HepG2 (cell line): Measurements from ENCODE around the gene STAT4. TPM values are rescaled to one million over a fixed set of nuclear protein-coding genes. Genes with fewer than 3 reads are reported as not detected.

ENCODE experiments used
- ATAC-seq: fragments of 200-7000 bp; cut with Tn5 transposase; 3 replicates; pipeline ENCODE4 v1.9.1; 2020; ENCODE audit warnings: mild to moderate bottlenecking, moderate library complexity
- BruUV-seq: library from RNA; stranded (reverse); fragments of 400-500 nt; replicated peaks from 2 replicates; lab custom pipeline; 2021; lab: Mats Ljungman, UMichigan
- CTCF ChIA-PET: fragments of 300-600 bp; formaldehyde crosslinking; extraction: SDS; loops from one replicate; lab custom pipeline; 2021; ENCODE audit warnings: low total read pairs, inconsistent platforms, low intra/inter-chr PET ratio; lab: Yijun Ruan, JAX
- POLR2A ChIA-PET: fragments of 350-600 bp; sonication (Branson Sonifier 250); formaldehyde crosslinking; loops from one replicate; lab custom pipeline; 2020; ENCODE audit warnings: antibody characterized with exemption, inconsistent platforms; lab: Yijun Ruan, JAX
- DNase-seq: peaks from one replicate; pipeline ENCODE4 v3.0.0-alpha.2; 2015; ENCODE audit warnings: low spot score
- FAIRE-seq: peaks from 3 replicates; lab custom pipeline; 2011; peaks lifted over from hg19 to GRCh38; lab: Jason Lieb, UNC
- H2AFZ ChIP-seq: one replicate; pipeline ENCODE4 v1.6.1; 2011; ENCODE audit warnings: low read length, inconsistent platforms
- H3K27ac ChIP-seq: fragments of 300-600 bp; 3 replicates; pipeline ENCODE4 v1.8.0; 2011; ENCODE audit warnings: mixed run types, mild to moderate bottlenecking, mixed read lengths, low read length, inconsistent platforms; ENCODE audit not compliant: insufficient read depth; ENCODE audit errors: extremely low read length
- H3K27me3 ChIP-seq, 2 experiments: fragments of 200-600 bp in 1 of 2; 2 replicates in 1 of 2; 3 replicates in 1 of 2; pipeline versions ENCODE4 v1.6.0 to v1.8.0; 2011; ENCODE audit warnings: low read length in 2 of 2, mild to moderate bottlenecking in 2 of 2, moderate library complexity in 2 of 2, inconsistent platforms in 1 of 2; ENCODE audit not compliant: insufficient read depth in 2 of 2, control insufficient read depth in 1 of 2
- H3K36me3 ChIP-seq, 2 experiments: fragments of 200-600 bp in 1 of 2; replicated peaks in 1 of 2; 2 replicates in 1 of 2; 3 replicates in 1 of 2; pipeline versions ENCODE4 v1.5.1 to v1.8.0; 2011; ENCODE audit warnings: low read length in 2 of 2, inconsistent platforms in 1 of 2; ENCODE audit not compliant: insufficient read depth in 2 of 2, control insufficient read depth in 1 of 2
- H3K4me1 ChIP-seq: 2 replicates; pipeline ENCODE4 v1.5.1; 2012; ENCODE audit warnings: low read length, inconsistent platforms; ENCODE audit not compliant: insufficient read depth
- H3K4me2 ChIP-seq: 2 replicates; pipeline ENCODE4 v1.6.0; 2011; ENCODE audit warnings: low read depth, low read length, inconsistent platforms
- H3K4me3 ChIP-seq, 3 experiments: fragments of 200-600 bp in 1 of 3; sonication (generic), shearing (Covaris generic) in 1 of 3; replicated peaks in 1 of 3; 2 replicates each; pipeline ENCODE4 v1.5.1; 2011 to 2016; ENCODE audit warnings: low read length in 3 of 3, inconsistent platforms in 2 of 3, low read depth in 2 of 3, mild to moderate bottlenecking in 2 of 3, control low read depth in 1 of 3, mixed read lengths in 1 of 3; ENCODE audit not compliant: insufficient read depth in 1 of 3
- H3K79me2 ChIP-seq: one replicate; pipeline ENCODE4 v1.6.1; 2011; ENCODE audit warnings: low read length, inconsistent platforms; ENCODE audit not compliant: insufficient read depth
- H3K9ac ChIP-seq: 2 replicates; pipeline ENCODE4 v1.6.0; 2011; ENCODE audit warnings: mild to moderate bottlenecking, low read depth, low read length, inconsistent platforms; ENCODE audit not compliant: insufficient read depth
- H3K9me3 ChIP-seq: 2 replicates; pipeline ENCODE4 v1.5.1; 2012; ENCODE audit warnings: mild to moderate bottlenecking, low read length
- H4K20me1 ChIP-seq: 2 replicates; pipeline ENCODE4 v1.6.0; 2011; ENCODE audit warnings: inconsistent platforms, mild to moderate bottlenecking, low read length, moderate library complexity; ENCODE audit not compliant: insufficient read depth
- FLYWCH1 ChIP-seq: sonication (generic); formaldehyde crosslinking; IDR thresholded peaks from 2 replicates; pipeline ENCODE4 v1.8.1; 2023; ENCODE audit warnings: mild to moderate bottlenecking, missing genetic modification reagents
- FOXM1 ChIP-seq: sonication (generic); formaldehyde crosslinking; IDR thresholded peaks from 2 replicates; pipeline ENCODE4 v1.5.0; 2020; ENCODE audit warnings: missing genetic modification reagents
- HOXA9 ChIP-seq: sonication (generic); formaldehyde crosslinking; IDR thresholded peaks from 2 replicates; pipeline ENCODE4 v1.8.1; 2022; ENCODE audit warnings: missing genetic modification reagents, mild to moderate bottlenecking, moderate library complexity, borderline replicate concordance
- KDM5A ChIP-seq: fragments of 200-600 bp; sonication (generic); IDR thresholded peaks from 2 replicates; pipeline ENCODE4 v1.7.0; 2018; ENCODE audit warnings: antibody characterized with exemption, mild to moderate bottlenecking, low read length, borderline replicate concordance
- MLX ChIP-seq: IDR thresholded peaks from 2 replicates; pipeline ENCODE4 v1.6.1; 2016
- RORA ChIP-seq: sonication (generic); formaldehyde crosslinking; IDR thresholded peaks from 2 replicates; pipeline ENCODE4 v1.5.0; 2020; ENCODE audit warnings: mild to moderate bottlenecking, missing genetic modification reagents, moderate library complexity
- TCF7L2 ChIP-seq: IDR thresholded peaks from 2 replicates; pipeline ENCODE4 v1.6.1; 2011; ENCODE audit warnings: mild to moderate bottlenecking, low read depth, low read length, moderate library complexity
- ZNF20 ChIP-seq: sonication (generic); formaldehyde crosslinking; IDR thresholded peaks from 2 replicates; pipeline ENCODE4 v1.4.0; 2020; ENCODE audit warnings: mild to moderate bottlenecking, moderate library complexity, missing genetic modification reagents
- ZNF292 ChIP-seq: sonication (generic); formaldehyde crosslinking; IDR thresholded peaks from 2 replicates; pipeline ENCODE4 v1.8.1; 2022; ENCODE audit warnings: mild to moderate bottlenecking, low read depth, missing genetic modification reagents, borderline replicate concordance
- ZNF335 ChIP-seq: sonication (generic); formaldehyde crosslinking; IDR thresholded peaks from 2 replicates; pipeline ENCODE4 v1.4.0; 2020; ENCODE audit warnings: missing genetic modification reagents
- ZNF34 ChIP-seq: sonication (generic); formaldehyde crosslinking; IDR thresholded peaks from 2 replicates; pipeline ENCODE4 v1.4.0; 2020; ENCODE audit warnings: mild to moderate bottlenecking, missing genetic modification reagents, borderline replicate concordance
- ZNF616 ChIP-seq: sonication (generic); formaldehyde crosslinking; IDR thresholded peaks from 2 replicates; pipeline ENCODE4 v1.5.0; 2020; ENCODE audit warnings: low read depth, mild to moderate bottlenecking, missing genetic modification reagents
- ZNF839 ChIP-seq: sonication (generic); formaldehyde crosslinking; IDR thresholded peaks from 2 replicates; pipeline ENCODE4 v1.4.0; 2020; ENCODE audit warnings: missing genetic modification reagents, mild to moderate bottlenecking, borderline replicate concordance
- ZSCAN20 ChIP-seq: sonication (generic); formaldehyde crosslinking; IDR thresholded peaks from 2 replicates; pipeline ENCODE4 v1.4.0; 2020; ENCODE audit warnings: missing genetic modification reagents, mild to moderate bottlenecking, borderline replicate concordance
- WGBS: methylation state at CpG from one replicate; pipeline ENCODE4 v1.1.6; 2017; ENCODE audit warnings: low lambda C conversion rate; 5-methylcytosine and 5-hydroxymethylcytosine counted together
- in situ Hi-C: cut with HindIII; loops from 2 replicates; pipeline ENCODE4 v1.10.0; 2017; ENCODE audit warnings: low pct_unique_long_range_greater_than_20kb; ENCODE audit not compliant: extremely low pct_ligation_motif_present
- intact Hi-C: fragments of 100-400 bp; cut with micrococcal nuclease; formaldehyde crosslinking; loops from one replicate; pipeline ENCODE4 v1.10.0; 2022; ENCODE audit not compliant: unreplicated experiment
- polyA plus RNA-seq, 8 experiments: library from polyadenylated mRNA; depleted of rRNA in 3 of 8; stranded (reverse) in 7 of 8; unstranded in 1 of 8; fragments of >200 nt; fragmentation: Illumina TruSeq in 4 of 8; extraction: Trizol in 4 of 8; gene quantifications; 2 replicates each; pipeline versions ENCODE4 v1.2.1 to v1.2.3, GENCODE V29; 2011 to 2016; ENCODE audit warnings: low read depth in 4 of 8, missing spikeins in 1 of 8, mixed read lengths in 1 of 8; ENCODE audit not compliant: insufficient read depth in 1 of 8
- total RNA-seq, 5 experiments: library from RNA; depleted of rRNA; stranded (reverse); fragments of >200 nt; fragmentation: Illumina TruSeq; extraction: Trizol; gene quantifications; 2 replicates each; pipeline ENCODE4 v1.2.3, GENCODE V29; 2016; ENCODE audit warnings: low read depth in 1 of 5
- TF ChIP-seq, protein P1 (sequence below), 2 experiments: fragments of 450-650 bp in 1 of 2; sonication (generic) in 1 of 2; formaldehyde crosslinking; IDR thresholded peaks; 2 replicates each; pipeline versions ENCODE4 v1.5.0 to v1.8.0; 2020 to 2022; ENCODE audit warnings: mild to moderate bottlenecking in 1 of 2, missing genetic modification reagents in 1 of 2
- TF ChIP-seq, protein P2 (sequence below): sonication (generic); formaldehyde crosslinking; IDR thresholded peaks from 2 replicates; pipeline ENCODE4 v1.5.0; 2020; ENCODE audit warnings: mild to moderate bottlenecking, missing genetic modification reagents
- TF ChIP-seq, protein P3 (sequence below): sonication (generic); formaldehyde crosslinking; IDR thresholded peaks from 2 replicates; pipeline ENCODE4 v1.4.0; 2020; ENCODE audit warnings: mild to moderate bottlenecking, missing genetic modification reagents

Gene STAT4
- total and polyA plus RNA-seq, 2 of the 13 experiments (the other 11 are each of a cell fraction or from before 2014, with no cell fraction given): 0.37 TPM; not detected in 1

GRCh38 chr2:191187105-191187829 is 36.5 kb upstream of the STAT4 start:
- ChIA-PET POLR2A (no interaction called here), CTCF (no interaction called here)
- in situ Hi-C loops (no loop called here), intact Hi-C loops (no loop called here)
- FAIRE-seq (no peak), ATAC-seq (no peak), DNase-seq (no peak)
- BruUV-seq: no TSS peak
- Histone ChIP-seq H3K4me1 (0 out of 2 replicates have a peak, but pooled peaks cover 12% of the 10 kb centered on the region), H4K20me1 (no peaks in the 10 kb centered on the region), H3K9ac (no peak overlapping the region), H3K9me3 (peaks cover 6% of the 10 kb centered on the region; the same call in 1 of the 2 replicates), H2AFZ (no peak overlapping the region), H3K4me3 (no peak overlapping the region), H3K27me3 (no peaks in the 10 kb centered on the region), H3K36me3 (no peaks in the 10 kb centered on the region), H3K4me2 (no peak overlapping the region), H3K79me2 (no peaks in the 10 kb centered on the region), H3K27ac (no peak overlapping the region)
- 48% methylated on average over 9 of the region's 9 CpGs for WGBS
- TF ChIP-seq TCF7L2 (no peak), ZNF34 (CRISPR knock-in tag) (no peak), ZNF335 (CRISPR knock-in tag) (no peak), FOXM1 (CRISPR knock-in tag) (no peak), ZNF20 (CRISPR knock-in tag) (no peak), MLX (CRISPR knock-in tag) (no peak), ZNF292 (CRISPR knock-in tag) (no peak), HOXA9 (no peak), ZSCAN20 (CRISPR knock-in tag) (no peak), FLYWCH1 (CRISPR knock-in tag) (no peak), ZNF616 (CRISPR knock-in tag) (no peak), RORA (CRISPR knock-in tag) (no peak), KDM5A (no peak), ZNF839 (CRISPR knock-in tag) (no peak)
- TF ChIP-seq, protein P1, sequence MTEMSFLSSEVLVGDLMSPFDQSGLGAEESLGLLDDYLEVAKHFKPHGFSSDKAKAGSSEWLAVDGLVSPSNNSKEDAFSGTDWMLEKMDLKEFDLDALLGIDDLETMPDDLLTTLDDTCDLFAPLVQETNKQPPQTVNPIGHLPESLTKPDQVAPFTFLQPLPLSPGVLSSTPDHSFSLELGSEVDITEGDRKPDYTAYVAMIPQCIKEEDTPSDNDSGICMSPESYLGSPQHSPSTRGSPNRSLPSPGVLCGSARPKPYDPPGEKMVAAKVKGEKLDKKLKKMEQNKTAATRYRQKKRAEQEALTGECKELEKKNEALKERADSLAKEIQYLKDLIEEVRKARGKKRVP (CRISPR knock-in tag; IDR thresholded peaks at IDR 0.05): no peak
- TF ChIP-seq, protein P2, sequence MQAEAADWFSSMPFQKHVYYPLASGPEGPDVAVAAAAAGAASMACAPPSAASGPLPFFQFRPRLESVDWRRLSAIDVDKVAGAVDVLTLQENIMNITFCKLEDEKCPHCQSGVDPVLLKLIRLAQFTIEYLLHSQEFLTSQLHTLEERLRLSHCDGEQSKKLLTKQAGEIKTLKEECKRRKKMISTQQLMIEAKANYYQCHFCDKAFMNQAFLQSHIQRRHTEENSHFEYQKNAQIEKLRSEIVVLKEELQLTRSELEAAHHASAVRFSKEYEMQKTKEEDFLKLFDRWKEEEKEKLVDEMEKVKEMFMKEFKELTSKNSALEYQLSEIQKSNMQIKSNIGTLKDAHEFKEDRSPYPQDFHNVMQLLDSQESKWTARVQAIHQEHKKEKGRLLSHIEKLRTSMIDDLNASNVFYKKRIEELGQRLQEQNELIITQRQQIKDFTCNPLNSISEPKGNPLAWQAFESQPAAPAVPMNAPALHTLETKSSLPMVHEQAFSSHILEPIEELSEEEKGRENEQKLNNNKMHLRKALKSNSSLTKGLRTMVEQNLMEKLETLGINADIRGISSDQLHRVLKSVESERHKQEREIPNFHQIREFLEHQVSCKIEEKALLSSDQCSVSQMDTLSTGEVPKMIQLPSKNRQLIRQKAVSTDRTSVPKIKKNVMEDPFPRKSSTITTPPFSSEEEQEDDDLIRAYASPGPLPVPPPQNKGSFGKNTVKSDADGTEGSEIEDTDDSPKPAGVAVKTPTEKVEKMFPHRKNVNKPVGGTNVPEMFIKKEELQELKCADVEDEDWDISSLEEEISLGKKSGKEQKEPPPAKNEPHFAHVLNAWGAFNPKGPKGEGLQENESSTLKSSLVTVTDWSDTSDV (CRISPR knock-in tag): no peak
- TF ChIP-seq, protein P3, sequence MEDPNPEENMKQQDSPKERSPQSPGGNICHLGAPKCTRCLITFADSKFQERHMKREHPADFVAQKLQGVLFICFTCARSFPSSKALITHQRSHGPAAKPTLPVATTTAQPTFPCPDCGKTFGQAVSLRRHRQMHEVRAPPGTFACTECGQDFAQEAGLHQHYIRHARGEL (CRISPR knock-in tag): no peak
